Progenitor cell of endocrine pancreas (in vitro differentiated cells): Measurements from ENCODE around the gene PLCB2. TPM values are rescaled to one million over a fixed set of nuclear protein-coding genes. Genes with fewer than 3 reads are reported as not detected.
A peak's percentile ranks its signal among the peaks of the same experiment; 100 is the strongest.

ENCODE experiments used
- DNase-seq: peaks from one replicate; pipeline ENCODE4 v3.0.0; 2021; ENCODE audit warnings: low spot score; ENCODE audit not compliant: unreplicated experiment
- H3K27ac Mint-ChIP-seq: 2 replicates; pipeline ENCODE4 v1.8.0; 2021; ENCODE audit warnings: mild to moderate bottlenecking, moderate library complexity, mixed read lengths
- H3K27me3 Mint-ChIP-seq: 2 replicates; pipeline ENCODE4 v1.8.0; 2021; ENCODE audit warnings: mixed read lengths
- H3K36me3 Mint-ChIP-seq: 2 replicates; pipeline ENCODE4 v1.8.0; 2022; ENCODE audit warnings: mixed read lengths; ENCODE audit not compliant: insufficient read depth
- H3K4me1 Mint-ChIP-seq: 2 replicates; pipeline ENCODE4 v1.8.0; 2021; ENCODE audit warnings: low read depth, mixed read lengths
- H3K4me3 Mint-ChIP-seq: 2 replicates; pipeline ENCODE4 v1.8.0; 2021; ENCODE audit warnings: low read depth, mild to moderate bottlenecking, moderate library complexity, mixed read lengths
- H3K9me3 Mint-ChIP-seq: 2 replicates; pipeline ENCODE4 v1.8.0; 2021; ENCODE audit warnings: low read depth, mixed read lengths
- total RNA-seq: library from RNA; stranded (reverse); gene quantifications from 2 replicates; pipeline ENCODE4 v1.2.1, GENCODE V29; 2021
- TF ChIP-seq, protein P1 (sequence below): fragments of 200-600 bp; sonication (generic); IDR thresholded peaks from one replicate; pipeline ENCODE4 v1.5.0; 2021; ENCODE audit warnings: antibody characterized with exemption, mild to moderate bottlenecking; ENCODE audit not compliant: unreplicated experiment

The PLCB2 gene
- total RNA-seq, 1 donor from 2014 or later: 2.5 TPM

DNA sequence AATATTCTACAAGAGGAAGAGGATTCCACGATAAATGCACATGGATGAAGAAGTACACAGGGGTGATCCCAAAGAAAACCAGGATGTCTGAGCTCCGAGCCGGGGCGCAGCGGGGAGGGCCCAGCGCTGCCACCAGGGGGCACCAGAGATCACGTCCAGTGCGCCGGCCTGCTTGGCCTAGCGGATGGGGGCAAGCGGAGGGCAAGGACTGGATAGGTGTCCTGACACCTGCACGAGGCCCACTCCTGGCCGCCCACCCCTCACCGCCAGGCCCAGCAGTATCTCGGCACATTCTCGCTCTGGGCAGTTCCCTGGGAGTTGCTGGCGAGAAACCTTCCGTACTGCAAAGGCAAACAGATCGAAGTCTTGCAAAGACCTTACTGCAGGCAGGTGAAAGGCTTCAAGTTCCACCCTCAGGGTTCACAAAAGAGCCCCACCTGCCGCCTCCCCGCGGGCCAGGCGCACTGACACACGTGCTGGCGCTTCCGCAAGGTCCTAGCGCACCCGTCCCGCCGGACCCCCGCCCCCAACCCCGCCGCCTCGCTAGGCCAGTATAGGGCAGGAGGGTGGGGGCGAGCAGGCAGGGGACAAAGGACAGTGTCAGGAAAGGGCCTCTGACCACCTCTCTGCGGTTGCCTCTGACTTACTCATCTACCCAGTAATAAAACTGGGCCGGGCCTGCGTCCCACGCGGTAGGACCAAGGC is 28.1 kb downstream of the PLCB2 start:
- H3K9me3 Mint-ChIP-seq: no peaks in the 10 kb centered on the region
- TF ChIP-seq, protein P1, sequence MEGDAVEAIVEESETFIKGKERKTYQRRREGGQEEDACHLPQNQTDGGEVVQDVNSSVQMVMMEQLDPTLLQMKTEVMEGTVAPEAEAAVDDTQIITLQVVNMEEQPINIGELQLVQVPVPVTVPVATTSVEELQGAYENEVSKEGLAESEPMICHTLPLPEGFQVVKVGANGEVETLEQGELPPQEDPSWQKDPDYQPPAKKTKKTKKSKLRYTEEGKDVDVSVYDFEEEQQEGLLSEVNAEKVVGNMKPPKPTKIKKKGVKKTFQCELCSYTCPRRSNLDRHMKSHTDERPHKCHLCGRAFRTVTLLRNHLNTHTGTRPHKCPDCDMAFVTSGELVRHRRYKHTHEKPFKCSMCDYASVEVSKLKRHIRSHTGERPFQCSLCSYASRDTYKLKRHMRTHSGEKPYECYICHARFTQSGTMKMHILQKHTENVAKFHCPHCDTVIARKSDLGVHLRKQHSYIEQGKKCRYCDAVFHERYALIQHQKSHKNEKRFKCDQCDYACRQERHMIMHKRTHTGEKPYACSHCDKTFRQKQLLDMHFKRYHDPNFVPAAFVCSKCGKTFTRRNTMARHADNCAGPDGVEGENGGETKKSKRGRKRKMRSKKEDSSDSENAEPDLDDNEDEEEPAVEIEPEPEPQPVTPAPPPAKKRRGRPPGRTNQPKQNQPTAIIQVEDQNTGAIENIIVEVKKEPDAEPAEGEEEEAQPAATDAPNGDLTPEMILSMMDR: peak; percentile 99
- H3K36me3 Mint-ChIP-seq: peaks cover 3% of the 10 kb centered on the region
- DNase-seq: peak; percentile 85
- H3K27me3 Mint-ChIP-seq: peaks cover 44% of the 10 kb centered on the region
- H3K4me1 Mint-ChIP-seq: peaks cover 12% of the 10 kb centered on the region
- peak overlapping the region; percentile 31 for H3K27ac Mint-ChIP-seq
- H3K4me3 Mint-ChIP-seq: no peak overlapping the region

DNA sequence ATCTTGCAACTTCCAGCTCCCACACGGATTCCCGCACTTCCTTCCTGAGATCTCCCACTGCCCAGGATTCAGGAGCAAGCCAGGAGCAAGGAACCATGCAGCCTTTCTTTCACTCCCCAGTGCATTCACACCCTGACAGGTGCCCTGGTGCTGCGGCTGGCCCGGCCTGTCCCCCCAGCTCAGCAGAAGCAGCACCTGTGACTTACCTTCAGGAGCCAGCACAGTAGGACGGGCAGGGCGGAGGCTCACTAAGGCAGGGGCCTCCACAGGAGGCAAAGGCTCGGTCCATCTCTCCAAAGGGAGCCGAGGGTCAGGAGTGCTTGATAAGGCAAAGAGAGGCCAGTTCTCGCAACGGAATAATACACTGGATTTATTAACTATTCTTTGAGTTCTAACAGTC is 29.7 kb downstream of the PLCB2 start:
- DNase-seq: no peak
- H3K36me3 Mint-ChIP-seq: peaks cover 3% of the 10 kb centered on the region
- H3K27me3 Mint-ChIP-seq: peaks cover 31% of the 10 kb centered on the region
- no peak overlapping the region for H3K4me3 Mint-ChIP-seq
- no peaks in the 10 kb centered on the region for H3K9me3 Mint-ChIP-seq
- H3K27ac Mint-ChIP-seq: peak overlapping the region; percentile 30
- peaks cover 12% of the 10 kb centered on the region for H3K4me1 Mint-ChIP-seq
- TF ChIP-seq, protein P1: no peak

DNA sequence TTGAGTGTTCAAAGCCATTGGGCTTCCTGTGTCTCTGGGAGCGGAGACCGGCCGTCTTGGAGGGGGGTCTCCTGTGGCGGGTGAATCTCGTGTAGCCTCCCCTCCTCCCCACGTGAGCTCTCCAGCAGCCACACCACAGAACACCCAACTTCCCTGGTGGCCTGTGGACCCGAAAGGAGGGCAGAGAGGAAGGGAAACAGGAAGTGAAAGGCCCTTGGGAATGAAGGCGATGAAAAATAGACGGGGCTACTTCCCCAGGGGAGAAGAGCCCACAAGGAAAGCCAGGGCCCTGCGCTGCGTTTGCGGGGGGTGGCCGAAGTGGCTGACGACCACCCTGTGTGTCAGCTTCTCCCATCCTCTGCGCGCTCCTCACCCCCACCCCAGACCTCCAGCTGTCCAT is 30.3 kb downstream of the PLCB2 start:
- Mint-ChIP-seq H3K27me3 (peaks cover 31% of the 10 kb centered on the region), H3K36me3 (peaks cover 3% of the 10 kb centered on the region), H3K4me3 (no peak overlapping the region), H3K9me3 (no peaks in the 10 kb centered on the region), H3K4me1 (peaks cover 12% of the 10 kb centered on the region), H3K27ac (no peak overlapping the region)
- no peak for DNase-seq
- TF ChIP-seq, protein P1: no peak

DNA sequence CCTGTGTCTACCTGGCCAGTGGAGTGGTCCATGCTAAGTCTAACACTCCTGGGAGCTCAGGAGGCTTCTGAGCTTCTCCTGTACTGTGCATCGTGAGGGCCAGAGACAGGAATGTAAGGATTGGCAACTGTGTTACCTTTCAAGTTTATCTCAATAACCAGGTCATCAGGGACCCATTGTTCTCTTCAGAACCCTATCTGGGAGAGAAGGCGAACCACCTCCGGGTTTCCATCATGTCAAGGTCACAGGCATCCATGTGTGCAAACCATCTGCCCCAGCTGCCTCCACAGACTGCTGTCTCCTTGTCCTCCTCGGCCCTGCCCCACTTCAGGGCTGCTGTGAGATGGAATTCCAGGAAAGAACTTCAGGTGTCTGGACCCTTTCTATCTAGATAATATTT is 30.8 kb downstream of the PLCB2 start:
- H3K27me3 Mint-ChIP-seq: peaks cover 31% of the 10 kb centered on the region

DNA sequence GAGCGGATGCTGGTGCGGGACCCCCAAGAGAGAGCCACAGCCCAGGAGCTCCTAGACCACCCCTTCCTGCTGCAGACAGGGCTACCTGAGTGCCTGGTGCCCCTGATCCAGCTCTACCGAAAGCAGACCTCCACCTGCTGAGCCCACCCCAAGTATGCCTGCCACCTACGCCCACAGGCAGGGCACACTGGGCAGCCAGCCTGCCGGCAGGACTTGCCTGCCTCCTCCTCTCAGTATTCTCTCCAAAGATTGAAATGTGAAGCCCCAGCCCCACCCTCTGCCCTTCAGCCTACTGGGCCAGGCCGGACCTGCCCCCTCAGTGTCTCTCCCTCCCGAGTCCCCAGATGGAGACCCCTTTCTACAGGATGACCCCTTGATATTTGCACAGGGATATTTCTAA is 31.8 kb downstream of the PLCB2 start:
- TF ChIP-seq, protein P1: no peak
- DNase-seq: no peak
- Mint-ChIP-seq H3K27me3 (peaks cover 27% of the 10 kb centered on the region), H3K4me3 (no peak overlapping the region), H3K27ac (no peak overlapping the region), H3K4me1 (peaks cover 12% of the 10 kb centered on the region), H3K9me3 (no peaks in the 10 kb centered on the region), H3K36me3 (peaks cover 3% of the 10 kb centered on the region)

More for the DNA sequence above, 30.8 kb downstream of the PLCB2 start:
- Mint-ChIP-seq H3K27ac (no peak overlapping the region), H3K4me3 (no peak overlapping the region), H3K4me1 (peaks cover 12% of the 10 kb centered on the region), H3K36me3 (peaks cover 3% of the 10 kb centered on the region), H3K9me3 (no peaks in the 10 kb centered on the region)
- no peak for DNase-seq
- TF ChIP-seq, protein P1: no peak
